B cell (primary cell): ENCODE data around the gene ARID4B. TPM values are rescaled to one million over a fixed set of nuclear protein-coding genes. Genes with fewer than 3 reads are reported as not detected.

ENCODE experiments used
- polyA plus RNA-seq: library from polyadenylated mRNA; depleted of rRNA; stranded (reverse); fragments of >200 nt; gene quantifications from 2 replicates; pipeline ENCODE4 v1.2.3, GENCODE V29; 2012
- small RNA-seq: library from RNA; depleted of rRNA; stranded (forward); fragments of <200 nt; gene quantifications from one replicate; pipeline ENCODE3, GENCODE V24; 2012; ENCODE audit warnings: low replicate concordance, low read depth; ENCODE audit not compliant: insufficient read length
- total RNA-seq, 2 donors: library from RNA; stranded (reverse); fragments of 120-200 nt in 1 of 2; gene quantifications; 1 replicate in 1 of 2; 2 replicates in 1 of 2; pipeline versions ENCODE4 v1.2.3 to v1.2.4, GENCODE V29; 2013 to 2022

Gene ARID4B
- total and polyA plus RNA-seq, 2 donors (not counting 1 experiment from before 2014, with no cell fraction given) = 13.2 to 110 TPM

Small RNA genes within 50 kb of the gene (small RNA-seq; reads per million reads assigned to genes)
- gene AL391994.1 (not detected), gene MIR4753 (not detected), gene SNORA14B (158 reads per million, percentile 95 among the genes with 10 or more reads in this experiment)

Other genes with a start within 250 kb of the ARID4B start
- 73.5 and 77.3 TPM in 2 replicates for gene TOMM20, start 199.3 kb downstream of the ARID4B start, total RNA-seq
- gene TOMM20, start 199.3 kb downstream of the ARID4B start, polyA plus RNA-seq = 25.0 and 49.1 TPM in 2 replicates
- gene RBM34, start 166.9 kb downstream of the ARID4B start, total RNA-seq = 131 and 137 TPM in 2 replicates
- 24.4 and 36.1 TPM in 2 replicates for gene RBM34, start 166.9 kb downstream of the ARID4B start, polyA plus RNA-seq
- gene GGPS1, start 391 bp upstream of the ARID4B start, total RNA-seq = 43.6 and 46.8 TPM in 2 replicates
- gene GGPS1, start 391 bp upstream of the ARID4B start, polyA plus RNA-seq = 13.4 and 15.2 TPM in 2 replicates
- 18.4 and 22.1 TPM in 2 replicates for gene TBCE, start 39.2 kb upstream of the ARID4B start, total RNA-seq
- gene TBCE, start 39.2 kb upstream of the ARID4B start, polyA plus RNA-seq = 15.2 and 25.3 TPM in 2 replicates
- 12.2 and 13.5 TPM in 2 replicates for gene B3GALNT2, start 176.3 kb upstream of the ARID4B start, total RNA-seq
- gene B3GALNT2, start 176.3 kb upstream of the ARID4B start, polyA plus RNA-seq = 5.6 and 6.8 TPM in 2 replicates